Neural cell (in vitro differentiated cells): ENCODE data around the gene ORM1. TPM values are rescaled to one million over a fixed set of nuclear protein-coding genes. Genes with fewer than 3 reads are reported as not detected.

Source experiments
- H2AFZ ChIP-seq: fragments of 200-600, 300-800 bp; sonication (generic), shearing (Covaris generic); 2 replicates; pipeline ENCODE4 v1.6.0; 2014; ENCODE audit warnings: low read depth, mild to moderate bottlenecking, antibody characterized with exemption, low read length, moderate library complexity
- H3F3A ChIP-seq: fragments of 200-600 bp; shearing (Covaris generic); 2 replicates; pipeline ENCODE4 v1.6.1; 2016; ENCODE audit warnings: mild to moderate bottlenecking, moderate library complexity, mixed read lengths, antibody characterized with exemption, low read length; ENCODE audit not compliant: insufficient read depth, poor library complexity, severe bottlenecking
- H3K27ac ChIP-seq: fragments of 200-600, 300-800 bp; sonication (generic), shearing (Covaris generic); 2 replicates; pipeline ENCODE4 v1.5.1; 2014; ENCODE audit warnings: mild to moderate bottlenecking, low read length, moderate library complexity
- H3K27me3 ChIP-seq: fragments of 300-800, 200-600 bp; sonication (generic), shearing (Covaris generic); 2 replicates; pipeline ENCODE4 v1.6.0; 2014; ENCODE audit warnings: mild to moderate bottlenecking, low read depth, low read length, moderate library complexity; ENCODE audit not compliant: insufficient read depth
- H3K36me3 ChIP-seq: fragments of 300-800, 200-600 bp; sonication (generic), shearing (Covaris generic); 2 replicates; pipeline ENCODE4 v1.5.1; 2014; ENCODE audit warnings: mild to moderate bottlenecking, antibody characterized with exemption, low read length, moderate library complexity; ENCODE audit not compliant: insufficient read depth
- H3K4me2 ChIP-seq: fragments of 300-800, 200-600 bp; sonication (generic), shearing (Covaris generic); 2 replicates; pipeline ENCODE4 v1.6.0; 2014; ENCODE audit warnings: mild to moderate bottlenecking, low read length
- H3K4me3 ChIP-seq: fragments of 300-800, 200-600 bp; sonication (generic), shearing (Covaris generic); 2 replicates; pipeline ENCODE4 v1.5.1; 2014; ENCODE audit warnings: mild to moderate bottlenecking, low read length, moderate library complexity
- H3K79me2 ChIP-seq: fragments of 200-600 bp; shearing (Covaris generic); replicated peaks from 2 replicates; pipeline ENCODE4 v1.6.0; 2014; ENCODE audit warnings: mild to moderate bottlenecking, low read length, moderate library complexity; ENCODE audit not compliant: insufficient read depth
- H3K9ac ChIP-seq: fragments of 300-800, 200-600 bp; sonication (generic), shearing (Covaris generic); 2 replicates; pipeline ENCODE4 v1.6.1; 2016; ENCODE audit warnings: mild to moderate bottlenecking, low read length, mixed read lengths
- H3K9me2 ChIP-seq: fragments of 200-600 bp; shearing (Covaris generic); 2 replicates; pipeline ENCODE4 v1.6.1; 2016; ENCODE audit warnings: mild to moderate bottlenecking, low read length, mixed read lengths; ENCODE audit not compliant: insufficient read depth
- H3K9me3 ChIP-seq: fragments of 200-600, 300-800 bp; sonication (generic), shearing (Covaris generic); 2 replicates; pipeline ENCODE4 v1.6.1; 2016; ENCODE audit warnings: mild to moderate bottlenecking, mixed run types, low read length, moderate library complexity, mixed read lengths
- H4K20me1 ChIP-seq: fragments of 200-600 bp; shearing (Covaris generic); 2 replicates; pipeline ENCODE4 v1.6.1; 2016; ENCODE audit warnings: mild to moderate bottlenecking, mixed run types; ENCODE audit not compliant: insufficient read depth
- EP300 ChIP-seq: fragments of 450-650 bp; conservative IDR thresholded peaks from 2 replicates; pipeline ENCODE4 v1.6.1; 2014; ENCODE audit warnings: antibody characterized with exemption, mild to moderate bottlenecking, moderate library complexity; ENCODE audit not compliant: poor library complexity, severe bottlenecking
- EZH2 ChIP-seq: fragments of 200-600, 300-800 bp; shearing (Covaris generic), sonication (generic); IDR thresholded peaks from 2 replicates; pipeline ENCODE4 v1.6.1; 2014; ENCODE audit warnings: antibody characterized with exemption, low read length, borderline replicate concordance, mild to moderate bottlenecking; ENCODE audit not compliant: insufficient read depth, poor library complexity, severe bottlenecking
- MXI1 ChIP-seq: fragments of 450-650 bp; conservative IDR thresholded peaks from 2 replicates; pipeline ENCODE4 v1.6.1; 2014; ENCODE audit warnings: antibody characterized with exemption, mild to moderate bottlenecking; ENCODE audit not compliant: poor library complexity, severe bottlenecking
- POLR2AphosphoS5 ChIP-seq: IDR thresholded peaks from 2 replicates; pipeline ENCODE4 v1.6.1; 2012
- RAD21 ChIP-seq: fragments of 450-650 bp; conservative IDR thresholded peaks from 2 replicates; pipeline ENCODE4 v1.6.1; 2014; ENCODE audit warnings: antibody characterized with exemption, mild to moderate bottlenecking, moderate library complexity
- SMC3 ChIP-seq: fragments of 450-650 bp; conservative IDR thresholded peaks from 2 replicates; pipeline ENCODE4 v1.6.1; 2014; ENCODE audit warnings: antibody characterized with exemption, mild to moderate bottlenecking, moderate library complexity; ENCODE audit not compliant: poor library complexity
- TAF1 ChIP-seq: IDR thresholded peaks from 2 replicates; pipeline ENCODE4 v1.6.1; 2012; ENCODE audit warnings: low read depth
- polyA plus RNA-seq: library from polyadenylated mRNA; depleted of rRNA; stranded (reverse); fragments of >200 nt; gene quantifications from 2 replicates; pipeline ENCODE4 v1.2.3, GENCODE V29; 2014
- TF ChIP-seq, protein P1 (sequence below): fragments of 450-650 bp; IDR thresholded peaks from 2 replicates; pipeline ENCODE4 v1.5.1; 2014; ENCODE audit warnings: antibody characterized with exemption, mild to moderate bottlenecking, moderate library complexity; ENCODE audit not compliant: poor library complexity, severe bottlenecking
- TF ChIP-seq, protein P2 (sequence below): IDR thresholded peaks from 2 replicates; pipeline ENCODE4 v1.6.1; 2012; ENCODE audit warnings: borderline replicate concordance

Gene ORM1
- polyA plus RNA-seq, 1 donor from 2014 or later = not detected

DNA sequence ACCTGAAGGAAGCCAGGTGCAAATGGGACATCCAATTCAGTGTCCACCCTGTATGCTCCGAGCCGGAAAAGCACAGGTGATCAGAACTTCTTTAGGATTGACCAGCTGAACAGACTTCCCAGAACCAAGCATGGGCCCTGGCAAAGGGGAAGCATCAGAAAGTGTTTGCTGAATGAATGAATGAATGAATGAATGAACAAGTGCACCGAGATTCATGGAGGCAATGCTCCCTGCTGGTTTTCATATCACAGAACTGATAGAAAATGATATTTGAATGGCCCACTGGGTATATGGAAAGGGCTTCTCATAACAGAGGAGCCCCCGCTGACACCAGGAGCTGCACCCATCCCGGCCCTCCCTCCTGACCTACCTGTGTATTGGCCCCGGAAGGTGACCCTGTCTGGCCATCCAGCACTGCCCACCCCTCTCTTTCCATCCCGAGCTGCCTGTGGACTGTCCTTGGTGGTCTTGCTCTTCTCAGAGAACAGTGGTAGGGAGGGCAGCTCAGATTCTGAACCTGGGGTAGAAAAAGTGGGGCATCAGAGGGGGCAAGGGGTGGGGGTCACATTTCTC is 22.7 kb downstream of the ORM1 start:
- TF ChIP-seq, protein P1, sequence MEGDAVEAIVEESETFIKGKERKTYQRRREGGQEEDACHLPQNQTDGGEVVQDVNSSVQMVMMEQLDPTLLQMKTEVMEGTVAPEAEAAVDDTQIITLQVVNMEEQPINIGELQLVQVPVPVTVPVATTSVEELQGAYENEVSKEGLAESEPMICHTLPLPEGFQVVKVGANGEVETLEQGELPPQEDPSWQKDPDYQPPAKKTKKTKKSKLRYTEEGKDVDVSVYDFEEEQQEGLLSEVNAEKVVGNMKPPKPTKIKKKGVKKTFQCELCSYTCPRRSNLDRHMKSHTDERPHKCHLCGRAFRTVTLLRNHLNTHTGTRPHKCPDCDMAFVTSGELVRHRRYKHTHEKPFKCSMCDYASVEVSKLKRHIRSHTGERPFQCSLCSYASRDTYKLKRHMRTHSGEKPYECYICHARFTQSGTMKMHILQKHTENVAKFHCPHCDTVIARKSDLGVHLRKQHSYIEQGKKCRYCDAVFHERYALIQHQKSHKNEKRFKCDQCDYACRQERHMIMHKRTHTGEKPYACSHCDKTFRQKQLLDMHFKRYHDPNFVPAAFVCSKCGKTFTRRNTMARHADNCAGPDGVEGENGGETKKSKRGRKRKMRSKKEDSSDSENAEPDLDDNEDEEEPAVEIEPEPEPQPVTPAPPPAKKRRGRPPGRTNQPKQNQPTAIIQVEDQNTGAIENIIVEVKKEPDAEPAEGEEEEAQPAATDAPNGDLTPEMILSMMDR = no peak
- no peak for TF ChIP-seq RAD21
- TF ChIP-seq EZH2 = no peak
- no peak for TF ChIP-seq POLR2AphosphoS5
- no peak for TF ChIP-seq TAF1
- TF ChIP-seq SMC3 = no peak
- TF ChIP-seq, protein P2, sequence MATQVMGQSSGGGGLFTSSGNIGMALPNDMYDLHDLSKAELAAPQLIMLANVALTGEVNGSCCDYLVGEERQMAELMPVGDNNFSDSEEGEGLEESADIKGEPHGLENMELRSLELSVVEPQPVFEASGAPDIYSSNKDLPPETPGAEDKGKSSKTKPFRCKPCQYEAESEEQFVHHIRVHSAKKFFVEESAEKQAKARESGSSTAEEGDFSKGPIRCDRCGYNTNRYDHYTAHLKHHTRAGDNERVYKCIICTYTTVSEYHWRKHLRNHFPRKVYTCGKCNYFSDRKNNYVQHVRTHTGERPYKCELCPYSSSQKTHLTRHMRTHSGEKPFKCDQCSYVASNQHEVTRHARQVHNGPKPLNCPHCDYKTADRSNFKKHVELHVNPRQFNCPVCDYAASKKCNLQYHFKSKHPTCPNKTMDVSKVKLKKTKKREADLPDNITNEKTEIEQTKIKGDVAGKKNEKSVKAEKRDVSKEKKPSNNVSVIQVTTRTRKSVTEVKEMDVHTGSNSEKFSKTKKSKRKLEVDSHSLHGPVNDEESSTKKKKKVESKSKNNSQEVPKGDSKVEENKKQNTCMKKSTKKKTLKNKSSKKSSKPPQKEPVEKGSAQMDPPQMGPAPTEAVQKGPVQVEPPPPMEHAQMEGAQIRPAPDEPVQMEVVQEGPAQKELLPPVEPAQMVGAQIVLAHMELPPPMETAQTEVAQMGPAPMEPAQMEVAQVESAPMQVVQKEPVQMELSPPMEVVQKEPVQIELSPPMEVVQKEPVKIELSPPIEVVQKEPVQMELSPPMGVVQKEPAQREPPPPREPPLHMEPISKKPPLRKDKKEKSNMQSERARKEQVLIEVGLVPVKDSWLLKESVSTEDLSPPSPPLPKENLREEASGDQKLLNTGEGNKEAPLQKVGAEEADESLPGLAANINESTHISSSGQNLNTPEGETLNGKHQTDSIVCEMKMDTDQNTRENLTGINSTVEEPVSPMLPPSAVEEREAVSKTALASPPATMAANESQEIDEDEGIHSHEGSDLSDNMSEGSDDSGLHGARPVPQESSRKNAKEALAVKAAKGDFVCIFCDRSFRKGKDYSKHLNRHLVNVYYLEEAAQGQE = no peak
- TF ChIP-seq EP300 = no peak
- no peak for TF ChIP-seq MXI1
- H3K36me3 ChIP-seq = no peaks in the 10 kb centered on the region

DNA sequence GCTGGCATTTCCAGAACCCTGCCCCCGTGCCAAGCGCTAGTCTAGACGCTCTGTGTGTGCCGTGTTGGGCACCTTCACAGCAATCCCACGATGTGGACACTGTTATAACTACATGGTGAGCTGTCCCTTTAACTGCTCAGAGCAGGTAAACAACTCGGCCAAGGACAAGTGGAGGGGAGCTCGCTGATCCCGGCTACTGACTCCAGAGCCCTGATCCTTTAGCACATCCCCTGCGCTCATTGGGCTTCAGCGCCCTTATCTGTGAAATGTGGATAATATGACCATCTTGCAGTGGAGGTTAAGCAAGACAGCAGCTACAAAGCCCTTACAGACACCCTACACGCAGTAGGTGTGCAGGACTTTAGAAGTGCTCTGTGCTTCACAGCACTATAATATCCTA is 23.2 kb downstream of the ORM1 start:
- no peaks in the 10 kb centered on the region for H3F3A ChIP-seq
- H3K4me3 ChIP-seq = no peak overlapping the region
- no peaks in the 10 kb centered on the region for H3K36me3 ChIP-seq
- no peak overlapping the region for H3K9ac ChIP-seq
- no peaks in the 10 kb centered on the region for H3K27me3 ChIP-seq
- H2AFZ ChIP-seq = no peak overlapping the region
- no peaks in the 10 kb centered on the region for H3K9me3 ChIP-seq
- H3K4me2 ChIP-seq = no peak overlapping the region
- H4K20me1 ChIP-seq = no peaks in the 10 kb centered on the region
- no peaks in the 10 kb centered on the region for H3K79me2 ChIP-seq
- no peaks in the 10 kb centered on the region for H3K9me2 ChIP-seq
- TF ChIP-seq, protein P1 = no peak
- TF ChIP-seq POLR2AphosphoS5 = no peak
- TF ChIP-seq EZH2 = no peak
- no peak overlapping the region for H3K27ac ChIP-seq

More for the DNA sequence above, 22.7 kb downstream of the ORM1 start:
- Histone ChIP-seq H3K9me2 (no peaks in the 10 kb centered on the region), H3K4me2 (no peak overlapping the region), H3K27me3 (no peaks in the 10 kb centered on the region), H3K79me2 (no peaks in the 10 kb centered on the region), H4K20me1 (no peaks in the 10 kb centered on the region), H3F3A (no peaks in the 10 kb centered on the region), H2AFZ (no peak overlapping the region), H3K9ac (no peak overlapping the region), H3K27ac (no peak overlapping the region), H3K4me3 (no peak overlapping the region), H3K9me3 (no peaks in the 10 kb centered on the region)
